IMR-90 (cell line): ENCODE results near the gene KDM2B. TPM values are rescaled to one million over a fixed set of nuclear protein-coding genes. Genes with fewer than 3 reads are reported as not detected.

Source experiments
- ATAC-seq: fragments of 200-7000 bp; cut with Tn5 transposase; 2 replicates; pipeline ENCODE4 v1.9.1; 2020; ENCODE audit warnings: low read depth, mild to moderate bottlenecking, moderate library complexity
- BruUV-seq: library from RNA; stranded (reverse); fragments of 400-500 nt; replicated peaks from 2 replicates; lab custom pipeline; 2021; lab: Mats Ljungman, UMichigan
- CTCF ChIA-PET: fragments of 300-600 bp; formaldehyde crosslinking; extraction: SDS; loops from one replicate; lab custom pipeline; 2021; ENCODE audit warnings: antibody characterized with exemption; lab: Yijun Ruan, JAX
- POLR2A ChIA-PET: fragments of 300-600 bp; sonication (Branson Sonifier 250); formaldehyde crosslinking; loops from one replicate; lab custom pipeline; 2022; ENCODE audit warnings: antibody characterized with exemption; ENCODE audit not compliant: unreplicated experiment; lab: Charles Lee
- DNase-seq: peaks from one replicate; pipeline ENCODE4 v3.0.0; 2013
- H2AFZ ChIP-seq: replicated peaks from 2 replicates; pipeline ENCODE3; 2013; ENCODE audit warnings: low read length, mild to moderate bottlenecking; ENCODE audit not compliant: poor library complexity
- H2AK5ac ChIP-seq: 2 replicates; pipeline ENCODE4 v1.6.1; 2013; ENCODE audit warnings: low read depth, low read length, inconsistent platforms
- H2AK9ac ChIP-seq: replicated peaks from 2 replicates; pipeline ENCODE3; 2013; ENCODE audit warnings: mild to moderate bottlenecking, low read depth, low read length, moderate library complexity; ENCODE audit not compliant: poor library complexity
- H2BK120ac ChIP-seq: 2 replicates; pipeline ENCODE4 v1.6.1; 2013; ENCODE audit warnings: low read depth, low read length, inconsistent platforms
- H2BK15ac ChIP-seq: 3 replicates; pipeline ENCODE4 v1.6.1; 2013; ENCODE audit warnings: low read depth, low read length, inconsistent platforms
- H2BK20ac ChIP-seq: 2 replicates; pipeline ENCODE4 v1.6.1; 2013; ENCODE audit warnings: low read depth, mild to moderate bottlenecking, inconsistent platforms, low read length, moderate library complexity
- H2BK5ac ChIP-seq: 2 replicates; pipeline ENCODE4 v1.6.1; 2013; ENCODE audit warnings: mild to moderate bottlenecking, low read depth, low read length, inconsistent platforms; ENCODE audit not compliant: poor library complexity, severe bottlenecking
- H3K14ac ChIP-seq: replicated peaks from 2 replicates; pipeline ENCODE4 v1.6.1; 2013; ENCODE audit warnings: low read depth, low read length, inconsistent platforms
- H3K18ac ChIP-seq: 2 replicates; pipeline ENCODE4 v1.6.1; 2013; ENCODE audit warnings: low read depth, low read length, control low read depth
- H3K23ac ChIP-seq: 2 replicates; pipeline ENCODE4 v1.6.1; 2013; ENCODE audit warnings: low read depth, low read length, inconsistent platforms
- H3K27ac ChIP-seq: 2 replicates; pipeline ENCODE4 v1.5.1; 2013; ENCODE audit warnings: mild to moderate bottlenecking, control low read depth, low read length; ENCODE audit not compliant: insufficient read depth
- H3K27me3 ChIP-seq: 2 replicates; pipeline ENCODE4 v1.6.1; 2013; ENCODE audit warnings: low read length; ENCODE audit not compliant: control insufficient read depth, insufficient read depth
- H3K36me3 ChIP-seq: 2 replicates; pipeline ENCODE4 v1.6.1; 2013; ENCODE audit warnings: low read length, mixed read lengths; ENCODE audit not compliant: control insufficient read depth, insufficient read depth
- H3K4ac ChIP-seq: 2 replicates; pipeline ENCODE4 v1.6.1; 2013; ENCODE audit warnings: low read depth, low read length, inconsistent platforms
- H3K4me1 ChIP-seq: 2 replicates; pipeline ENCODE4 v1.6.1; 2013; ENCODE audit warnings: low read length, mixed read lengths; ENCODE audit not compliant: control insufficient read depth, insufficient read depth
- H3K4me2 ChIP-seq: 2 replicates; pipeline ENCODE4 v1.6.1; 2013; ENCODE audit warnings: low read depth, mild to moderate bottlenecking, control low read depth, low read length, moderate library complexity
- H3K4me3 ChIP-seq: 2 replicates; pipeline ENCODE4 v1.5.1; 2013; ENCODE audit warnings: low read depth, mild to moderate bottlenecking, control low read depth, low read length, moderate library complexity; ENCODE audit not compliant: insufficient read depth
- H3K56ac ChIP-seq: 2 replicates; pipeline ENCODE4 v1.6.1; 2013; ENCODE audit warnings: low read length, inconsistent platforms; ENCODE audit not compliant: insufficient read depth; ENCODE audit errors: extremely low read depth
- H3K79me1 ChIP-seq, 2 experiments: 2 replicates each; pipeline ENCODE4 v1.6.1; 2013; ENCODE audit warnings: low read length in 2 of 2, inconsistent platforms in 1 of 2, low read depth in 1 of 2
- H3K9ac ChIP-seq: 2 replicates; pipeline ENCODE4 v1.6.1; 2013; ENCODE audit warnings: low read depth, low read length, control low read depth
- H3K9me1 ChIP-seq: 2 replicates; pipeline ENCODE4 v1.6.1; 2013; ENCODE audit warnings: low read length, inconsistent platforms; ENCODE audit not compliant: insufficient read depth
- H3K9me3 ChIP-seq: 2 replicates; pipeline ENCODE4 v1.6.1; 2013; ENCODE audit warnings: low read length; ENCODE audit not compliant: control insufficient read depth, insufficient read depth
- H4K20me1 ChIP-seq: 2 replicates; pipeline ENCODE4 v1.6.1; 2013; ENCODE audit warnings: low read length, inconsistent platforms; ENCODE audit not compliant: insufficient read depth
- H4K5ac ChIP-seq: 2 replicates; pipeline ENCODE4 v1.6.1; 2013; ENCODE audit warnings: mild to moderate bottlenecking, low read depth, low read length, control low read depth
- H4K8ac ChIP-seq, 2 experiments: 2 replicates each; pipeline ENCODE4 v1.6.1; 2013; ENCODE audit warnings: low read depth in 2 of 2, low read length in 2 of 2, control low read depth in 1 of 2, inconsistent platforms in 1 of 2
- H4K91ac ChIP-seq: 2 replicates; pipeline ENCODE4 v1.6.1; 2013; ENCODE audit warnings: low read depth, low read length, inconsistent platforms; ENCODE audit not compliant: insufficient read depth
- RAD21 ChIP-seq: IDR thresholded peaks from 2 replicates; pipeline ENCODE4 v1.6.1; 2012; ENCODE audit warnings: low read length, improper control_type of control experiment
- WGBS, 2 experiments: methylation state at CpG; one replicate each; pipeline versions ENCODE4 v1.1.5 to v1.1.7; 2013; ENCODE audit warnings: missing lambda C conversion rate in 2 of 2; ENCODE audit not compliant: insufficient read length in 1 of 2; ENCODE audit errors: extremely low coverage in 2 of 2; 5-methylcytosine and 5-hydroxymethylcytosine counted together
- dilution Hi-C: fragments of 300-500 bp; cut with HindIII; formaldehyde crosslinking; loops from one replicate; pipeline ENCODE4 v1.14.3; 2018; ENCODE audit warnings: low sequenced_read_pairs; ENCODE audit not compliant: unreplicated experiment
- in situ Hi-C: fragments of 300-500 bp; cut with MboI; formaldehyde crosslinking; loops from 3 replicates; pipeline ENCODE4 v1.14.3; 2019; ENCODE audit warnings: low sequenced_read_pairs, inconsistent platforms, mixed read lengths
- intact Hi-C: fragments of 100-400 bp; cut with micrococcal nuclease; formaldehyde crosslinking; loops from 2 replicates; pipeline ENCODE4 v1.10.0; 2022
- polyA plus RNA-seq, 3 experiments: library from polyadenylated mRNA; depleted of rRNA; stranded (reverse); fragments of >200 nt; gene quantifications; 2 replicates each; pipeline ENCODE4 v1.2.3, GENCODE V29; 2012; ENCODE audit warnings: low replicate concordance in 1 of 3
- total RNA-seq: library from RNA; depleted of rRNA; stranded (reverse); fragments of >200 nt; gene quantifications from 2 replicates; pipeline ENCODE4 v1.2.3, GENCODE V29; 2012
- TF ChIP-seq, protein P1 (sequence below): conservative IDR thresholded peaks from 2 replicates; pipeline ENCODE4 v1.5.1; 2012; ENCODE audit warnings: mild to moderate bottlenecking, low read depth, low read length, improper control_type of control experiment

The KDM2B gene
- total and polyA plus RNA-seq, 2 of the 4 experiments (the other 2 are of a cell fraction) = 22.6 to 24.2 TPM

DNA sequence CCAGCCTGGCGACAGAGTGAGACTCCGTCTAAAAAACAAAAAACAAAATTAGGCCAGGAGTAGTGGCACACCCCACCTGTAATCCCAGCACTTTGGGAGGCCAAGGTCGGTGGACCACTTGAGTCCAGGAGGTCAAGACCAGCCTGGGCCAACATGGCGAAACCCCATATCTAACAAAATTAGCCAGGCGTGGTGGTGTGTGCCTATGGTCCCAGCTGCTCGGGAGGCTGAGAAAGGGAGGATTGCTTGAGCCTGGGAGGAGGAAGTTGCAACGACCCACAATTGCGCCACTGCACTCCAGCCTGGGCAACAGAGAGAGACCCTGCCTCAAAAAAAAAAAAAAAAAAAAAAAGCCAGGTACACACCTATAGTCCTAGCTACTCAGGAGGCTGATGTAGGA is 37.0 kb downstream of the KDM2B start:
- no peak overlapping the region for H2BK20ac ChIP-seq
- peaks cover 6% of the 10 kb centered on the region in 2 experiments; a peak in 3 of 4 replicates for H3K79me1 ChIP-seq
- H4K20me1 ChIP-seq = no peaks in the 10 kb centered on the region
- H3K56ac ChIP-seq = no peak overlapping the region
- H2AK5ac ChIP-seq = no peak overlapping the region
- H3K27me3 ChIP-seq = no peaks in the 10 kb centered on the region
- H3K27ac ChIP-seq = no peak overlapping the region
- TF ChIP-seq, protein P1, sequence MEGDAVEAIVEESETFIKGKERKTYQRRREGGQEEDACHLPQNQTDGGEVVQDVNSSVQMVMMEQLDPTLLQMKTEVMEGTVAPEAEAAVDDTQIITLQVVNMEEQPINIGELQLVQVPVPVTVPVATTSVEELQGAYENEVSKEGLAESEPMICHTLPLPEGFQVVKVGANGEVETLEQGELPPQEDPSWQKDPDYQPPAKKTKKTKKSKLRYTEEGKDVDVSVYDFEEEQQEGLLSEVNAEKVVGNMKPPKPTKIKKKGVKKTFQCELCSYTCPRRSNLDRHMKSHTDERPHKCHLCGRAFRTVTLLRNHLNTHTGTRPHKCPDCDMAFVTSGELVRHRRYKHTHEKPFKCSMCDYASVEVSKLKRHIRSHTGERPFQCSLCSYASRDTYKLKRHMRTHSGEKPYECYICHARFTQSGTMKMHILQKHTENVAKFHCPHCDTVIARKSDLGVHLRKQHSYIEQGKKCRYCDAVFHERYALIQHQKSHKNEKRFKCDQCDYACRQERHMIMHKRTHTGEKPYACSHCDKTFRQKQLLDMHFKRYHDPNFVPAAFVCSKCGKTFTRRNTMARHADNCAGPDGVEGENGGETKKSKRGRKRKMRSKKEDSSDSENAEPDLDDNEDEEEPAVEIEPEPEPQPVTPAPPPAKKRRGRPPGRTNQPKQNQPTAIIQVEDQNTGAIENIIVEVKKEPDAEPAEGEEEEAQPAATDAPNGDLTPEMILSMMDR = no peak
- no peak for TF ChIP-seq RAD21
- H3K4ac ChIP-seq = no peak overlapping the region
- H2AK9ac ChIP-seq = no peak overlapping the region
- H2BK15ac ChIP-seq = no peak overlapping the region
- no peak overlapping the region for H3K4me3 ChIP-seq
- H3K14ac ChIP-seq = no peak overlapping the region
- no peaks in the 10 kb centered on the region for H3K4me1 ChIP-seq
- no peak overlapping the region for H4K5ac ChIP-seq
- WGBS, 2 experiments = no CpG with 5 or more reads among the region's 8 CpGs
- no peak overlapping the region for H3K9ac ChIP-seq
- no peak overlapping the region for H3K4me2 ChIP-seq
- peaks cover 11% of the 10 kb centered on the region for H3K36me3 ChIP-seq
- no peak overlapping the region for H4K8ac ChIP-seq
- H3K9me3 ChIP-seq = no peaks in the 10 kb centered on the region
- no peak overlapping the region for H2BK120ac ChIP-seq
- ChIA-PET POLR2A (no interaction called here), CTCF (no interaction called here)
- 0 out of 2 replicates have a peak, but pooled peaks cover 3% of the 10 kb centered on the region for H3K9me1 ChIP-seq
- H2BK5ac ChIP-seq = no peak overlapping the region
- dilution Hi-C loops = no loop called here
- no peak overlapping the region for H3K18ac ChIP-seq
- no peak overlapping the region for H3K23ac ChIP-seq
- BruUV-seq = no TSS peak
- no peak overlapping the region for H2AFZ ChIP-seq
- ATAC-seq (no peak), DNase-seq (no peak)
- in situ Hi-C loops = no loop called here
- intact Hi-C loops = no loop called here
- no peak overlapping the region for H4K91ac ChIP-seq
